Stimulated activated CD4-positive, alpha-beta T cell treated with anti-CD3 and anti-CD28 coated beads, Interleukin-15, amount 100 ng/mL, for 1 hour (primary cell): Measurements from ENCODE around the gene CD207.
"Not testable (repeated sequence)": the region's sequence is repeated elsewhere in the genome, so short reads cannot be mapped to it uniquely, and the experiment has no call there.

Source experiments
- DNase-seq, 2 donors: peaks; one replicate each; pipeline ENCODE4 v3.0.0-alpha.2; 2020; ENCODE audit warnings: low read depth in 1 of 2, low spot score in 1 of 2

Gene CD207

GRCh38 chr2:70829916-70830315 is 5.7 kb downstream of the CD207 start:
- DNase-seq, result no peak

GRCh38 chr2:70828914-70829824 is 6.4 kb downstream of the CD207 start:
- DNase-seq, result no peak

- DNase-seq, result no peak
Observed at GRCh38 chr2:70828115-70828514, 7.5 kb downstream of the CD207 start.

- DNase-seq, result no peak
Observed at GRCh38 chr2:70827388-70827787, 8.2 kb downstream of the CD207 start.

- DNase-seq, result no peak
Observed at GRCh38 chr2:70826696-70827350, 8.8 kb downstream of the CD207 start.

- no peak for DNase-seq
Observed at GRCh38 chr2:70823249-70823648, 12.4 kb downstream of the CD207 start.

GRCh38 chr2:70822843-70823242 is 12.8 kb downstream of the CD207 start:
- DNase-seq, result no peak

- no peak for DNase-seq
Observed at GRCh38 chr2:70820499-70820898, 15.1 kb downstream of the CD207 start, which contains the start of gene CLEC4F. Gene CLEC4F, minus strand, starts transcription at chr2:70820599. Its CDS starts 76 bp downstream, at chr2:70820523.

- DNase-seq, result no peak
Observed at GRCh38 chr2:70817284-70817954, 18.2 kb downstream of the CD207 start.

GRCh38 chr2:70816726-70817125 is 18.9 kb downstream of the CD207 start:
- no peak for DNase-seq

- DNase-seq, result no peak
Observed at GRCh38 chr2:70808983-70809958, 26.3 kb downstream of the CD207 start.

GRCh38 chr2:70807828-70808118 is 27.8 kb downstream of the CD207 start:
- DNase-seq, result no peak

GRCh38 chr2:70807102-70807827 is 28.4 kb downstream of the CD207 start:
- no peak for DNase-seq

- DNase-seq, result no peak
Observed at GRCh38 chr2:70806620-70807019, 29.0 kb downstream of the CD207 start.

GRCh38 chr2:70806013-70806412 is 29.6 kb downstream of the CD207 start:
- no peak for DNase-seq

- no peak for DNase-seq
Observed at GRCh38 chr2:70801607-70802263, 33.9 kb downstream of the CD207 start.

- no peak for DNase-seq
Observed at GRCh38 chr2:70799706-70800105, 35.9 kb downstream of the CD207 start.

- not testable (repeated sequence) for DNase-seq
Observed at GRCh38 chr2:70797996-70798395, 37.6 kb downstream of the CD207 start.

- no peak for DNase-seq
Observed at GRCh38 chr2:70797506-70797905, 38.1 kb downstream of the CD207 start.

GRCh38 chr2:70796262-70796661 is 39.4 kb downstream of the CD207 start:
- no peak for DNase-seq
